ENCODE measurements around the gene MED31. TPM values are rescaled to one million over a fixed set of nuclear protein-coding genes. Genes with fewer than 3 reads are reported as not detected.

MED31 gene
- total and polyA plus RNA-seq, 2 of the 13 experiments (the other 11 are each of a cell fraction or from before 2014, with no cell fraction given), result 19.0 to 20.9 TPM

GRCh38 chr17:6699997-6700947, 48.9 kb upstream of the MED31 start (continued):
- TF ChIP-seq ZBTB34 (CRISPR knock-in tag; IDR thresholded peaks at IDR 0.05), result peak; percentile 98
- no peak; the same call in none of the 2 replicates for TF ChIP-seq SSRP1 (CRISPR knock-in tag; IDR thresholded peaks at IDR 0.05)
- peak; percentile 21; the same call in 1 of the 2 replicates for TF ChIP-seq STAT5B (CRISPR knock-in tag; IDR thresholded peaks at IDR 0.05)
- TF ChIP-seq U2AF2 (IDR thresholded peaks at IDR 0.05; ENCODE audit: low read depth, low read length), result no peak
- TF ChIP-seq ZBTB44 (CRISPR knock-in tag; IDR thresholded peaks at IDR 0.05), result no peak
- TF ChIP-seq KAT8 (CRISPR knock-in tag; IDR thresholded peaks at IDR 0.05), result peak; percentile 78
- peak; percentile 89 for TF ChIP-seq REPIN1 (CRISPR knock-in tag; IDR thresholded peaks at IDR 0.05; ENCODE audit: borderline replicate concordance, low read depth)
- TF ChIP-seq BATF2 (CRISPR knock-in tag; IDR thresholded peaks at IDR 0.05), result no peak; the same call in 1 of the 2 replicates
- no peak for TF ChIP-seq ZFP82 (CRISPR knock-in tag; IDR thresholded peaks at IDR 0.05; ENCODE audit: borderline replicate concordance)
- no peak for TF ChIP-seq NFKB2 (CRISPR knock-in tag; IDR thresholded peaks at IDR 0.05; ENCODE audit: borderline replicate concordance)
- TF ChIP-seq CCAR2 (optimal IDR thresholded peaks at IDR 0.05; ENCODE audit: low read depth, low read length), result peak; percentile 70
- peak; percentile 98 for TF ChIP-seq PHF21A (CRISPR knock-in tag; IDR thresholded peaks at IDR 0.05)
- TF ChIP-seq NR1H2 (CRISPR knock-in tag; IDR thresholded peaks at IDR 0.05; ENCODE audit: borderline replicate concordance, low read depth), result 0 out of 2 replicates have a peak, but pooled peaks have one; percentile 73
- peak; percentile 88 for TF ChIP-seq ZMYM2 (CRISPR knock-in tag; IDR thresholded peaks at IDR 0.05)

All from HepG2 (cell line).